Endometrium (tissue), 2 donors: ENCODE measurements around the gene CHCHD1.
"Not testable (repeated sequence)": the region's sequence is repeated elsewhere in the genome, so short reads cannot be mapped to it uniquely, and the experiment has no call there.

ENCODE experiments used
- FAIRE-seq: peaks from 2 replicates; lab custom pipeline; 2012; peaks lifted over from hg19 to GRCh38; lab: Jason Lieb, UNC
- donor health status: control.
- donor health status: control.

Gene CHCHD1

DNA sequence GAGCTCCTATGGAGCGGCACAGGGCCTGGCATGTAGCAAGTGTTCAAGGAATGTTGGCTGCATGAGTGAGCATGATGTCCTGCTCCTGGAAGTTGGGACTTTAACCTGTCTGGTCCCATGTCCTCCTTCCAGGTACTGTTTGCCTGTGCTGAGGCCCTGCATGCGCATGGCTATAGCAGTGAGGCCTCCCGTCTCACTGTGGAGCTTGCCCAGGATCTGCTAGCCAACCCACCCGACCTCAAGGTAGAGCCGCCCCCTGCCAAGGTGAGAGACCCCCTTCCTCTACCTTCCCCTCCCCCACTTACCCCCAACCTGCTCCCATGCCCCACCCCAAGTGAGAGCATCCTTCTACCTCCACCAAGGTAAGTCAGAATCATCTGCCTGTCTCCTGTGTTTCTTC lies 11.6 kb downstream of the CHCHD1 start:
- FAIRE-seq: no peak

GRCh38 chr10:73795491-73795890 lies 13.6 kb downstream of the CHCHD1 start:
- not testable (repeated sequence) for FAIRE-seq

- not testable (repeated sequence) for FAIRE-seq
These were observed 14.2 kb downstream of the CHCHD1 start for GRCh38 chr10:73796035-73796434.

DNA sequence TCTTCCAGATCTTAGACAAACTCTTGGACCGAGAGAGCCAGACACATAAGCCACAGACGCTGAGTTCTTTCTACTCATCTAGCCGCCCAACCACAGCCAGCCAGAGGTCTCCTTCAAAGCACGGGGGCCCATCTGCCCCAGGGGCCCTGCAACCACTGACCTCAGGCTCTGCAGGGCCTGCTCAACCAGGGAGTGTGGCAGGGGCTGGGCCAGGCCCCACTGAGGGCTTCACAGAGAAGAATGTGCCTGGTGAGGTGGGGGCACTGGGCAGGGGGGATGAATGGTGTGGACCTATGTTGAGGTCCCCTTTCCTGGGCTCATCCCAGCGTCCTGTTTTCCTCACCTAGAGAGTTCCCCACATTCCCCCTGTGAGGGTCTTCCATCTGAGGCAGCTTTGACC lies 14.9 kb downstream of the CHCHD1 start:
- FAIRE-seq: no peak

GRCh38 chr10:73797324-73798025 lies 15.6 kb downstream of the CHCHD1 start:
- no peak for FAIRE-seq

GRCh38 chr10:73798087-73798486 lies 16.2 kb downstream of the CHCHD1 start:
- FAIRE-seq: no peak

DNA sequence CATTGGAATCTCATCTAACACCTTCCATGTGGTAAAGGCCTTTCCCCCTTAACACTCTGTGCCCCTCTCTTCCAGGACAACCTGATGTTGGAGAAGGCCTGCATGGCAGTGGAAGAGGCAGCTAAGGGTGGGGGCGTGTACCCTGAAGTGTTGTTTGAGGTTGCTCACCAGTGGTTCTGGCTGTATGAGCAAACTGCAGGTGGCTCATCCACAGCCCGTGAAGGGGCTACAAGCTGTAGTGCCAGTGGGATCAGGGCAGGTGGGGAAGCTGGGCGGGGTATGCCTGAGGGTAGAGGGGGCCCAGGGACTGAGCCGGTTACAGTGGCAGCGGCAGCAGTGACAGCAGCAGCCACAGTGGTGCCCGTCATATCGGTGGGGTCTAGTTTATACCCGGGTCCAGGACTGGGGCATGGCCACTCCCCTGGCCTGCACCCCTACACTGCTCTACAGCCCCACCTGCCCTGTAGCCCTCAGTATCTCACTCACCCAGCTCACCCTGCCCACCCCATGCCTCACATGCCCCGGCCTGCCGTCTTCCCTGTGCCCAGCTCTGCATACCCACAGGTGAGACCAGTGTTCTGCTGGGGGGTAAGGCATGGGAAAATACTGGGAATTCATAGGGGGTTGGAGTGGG lies 17.2 kb downstream of the CHCHD1 start:
- no peak for FAIRE-seq

DNA sequence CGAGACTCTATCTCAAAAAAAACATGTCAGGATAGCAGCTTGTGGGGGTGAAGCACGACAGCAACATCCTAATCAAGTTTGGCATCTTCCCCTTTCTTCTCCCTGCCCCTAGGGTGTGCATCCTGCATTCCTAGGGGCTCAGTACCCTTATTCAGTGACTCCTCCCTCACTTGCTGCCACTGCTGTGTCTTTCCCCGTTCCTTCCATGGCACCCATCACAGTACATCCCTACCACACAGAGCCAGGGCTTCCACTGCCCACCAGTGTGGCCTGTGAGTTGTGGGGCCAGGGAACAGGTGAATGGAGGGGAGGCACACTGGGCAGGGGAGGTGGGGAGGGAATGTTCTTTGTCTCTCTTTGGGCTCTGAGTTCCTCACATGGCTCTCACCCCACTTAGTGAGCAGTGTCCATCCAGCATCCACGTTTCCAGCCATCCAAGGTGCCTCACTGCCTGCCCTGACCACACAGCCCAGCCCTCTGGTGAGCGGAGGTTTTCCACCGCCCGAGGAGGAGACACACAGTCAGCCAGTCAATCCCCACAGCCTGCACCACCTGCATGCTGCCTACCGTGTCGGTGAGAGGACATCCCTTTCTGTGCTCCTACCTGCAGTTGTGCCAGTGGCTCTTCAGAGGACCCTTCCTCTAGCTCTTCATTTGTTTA lies 18.2 kb downstream of the CHCHD1 start:
- no peak for FAIRE-seq

DNA sequence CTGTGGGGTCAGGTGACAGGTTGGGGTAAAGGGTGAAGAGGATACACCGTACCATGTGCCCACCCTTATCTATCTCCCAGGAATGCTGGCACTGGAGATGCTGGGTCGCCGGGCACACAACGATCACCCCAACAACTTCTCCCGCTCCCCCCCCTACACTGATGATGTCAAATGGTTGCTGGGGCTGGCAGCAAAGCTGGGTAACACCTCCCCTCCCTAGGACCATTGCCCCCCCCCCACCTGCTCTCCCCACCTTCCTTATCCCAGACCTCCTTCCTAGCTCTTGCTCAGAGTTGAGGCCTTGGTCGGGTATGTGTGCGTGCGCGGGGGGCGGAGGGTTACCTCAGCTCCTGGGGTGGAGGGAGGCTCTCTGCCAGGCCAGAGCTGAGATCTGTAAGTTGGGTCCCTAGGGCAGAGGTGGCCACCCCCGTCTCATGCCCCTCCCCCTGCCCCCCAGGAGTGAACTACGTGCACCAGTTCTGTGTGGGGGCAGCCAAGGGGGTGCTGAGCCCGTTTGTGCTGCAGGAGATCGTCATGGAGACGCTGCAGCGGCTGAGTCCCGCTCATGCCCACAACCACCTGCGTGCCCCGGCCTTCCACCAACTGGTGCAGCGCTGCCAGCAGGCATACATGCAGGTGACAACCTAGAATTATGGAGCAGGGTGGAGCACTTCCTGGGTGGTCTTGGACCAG lies 18.9 kb downstream of the CHCHD1 start:
- no peak for FAIRE-seq

- FAIRE-seq: no peak
These were observed 19.4 kb downstream of the CHCHD1 start for GRCh38 chr10:73801253-73801590.

DNA sequence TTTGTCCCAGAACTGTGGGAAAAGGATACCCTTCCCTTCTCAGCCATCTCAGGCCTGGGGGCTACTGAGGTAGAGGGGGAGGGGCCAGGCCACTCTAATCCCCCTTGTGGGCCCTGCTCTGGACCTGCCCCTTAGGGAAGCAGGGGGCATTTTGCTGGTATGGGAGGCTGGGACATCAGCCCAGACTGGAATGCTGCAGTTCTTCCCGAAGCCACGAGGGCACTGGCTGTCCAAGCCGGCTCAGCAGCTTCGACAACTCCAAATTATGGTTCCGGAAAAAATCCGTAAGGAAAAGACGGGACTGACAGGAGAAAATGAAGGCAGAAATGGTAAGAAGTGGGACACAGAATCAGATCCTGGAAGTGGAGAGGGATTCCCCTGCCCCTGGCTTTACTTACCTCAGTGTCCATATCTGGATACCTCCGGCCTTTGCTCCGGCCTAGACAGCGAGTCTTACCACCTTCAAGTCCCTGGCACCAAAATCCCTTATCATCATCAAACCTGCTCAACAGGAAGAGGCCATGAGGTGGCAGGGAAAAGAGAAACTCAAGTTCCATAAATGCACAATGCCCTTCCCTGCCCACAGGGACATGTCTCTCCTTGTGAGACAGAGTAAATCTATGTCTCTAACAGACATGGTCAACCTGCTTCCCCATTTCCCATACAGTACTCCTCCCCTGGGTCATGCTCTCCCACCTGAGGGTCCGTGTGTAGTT lies 20.6 kb downstream of the CHCHD1 start:
- no peak for FAIRE-seq

- no peak for FAIRE-seq
These were observed 21.9 kb downstream of the CHCHD1 start for GRCh38 chr10:73803680-73804286.

- FAIRE-seq: no peak
These were observed 24.5 kb downstream of the CHCHD1 start for GRCh38 chr10:73806176-73806950.

GRCh38 chr10:73807471-73807870 lies 25.6 kb downstream of the CHCHD1 start:
- no peak for FAIRE-seq

DNA sequence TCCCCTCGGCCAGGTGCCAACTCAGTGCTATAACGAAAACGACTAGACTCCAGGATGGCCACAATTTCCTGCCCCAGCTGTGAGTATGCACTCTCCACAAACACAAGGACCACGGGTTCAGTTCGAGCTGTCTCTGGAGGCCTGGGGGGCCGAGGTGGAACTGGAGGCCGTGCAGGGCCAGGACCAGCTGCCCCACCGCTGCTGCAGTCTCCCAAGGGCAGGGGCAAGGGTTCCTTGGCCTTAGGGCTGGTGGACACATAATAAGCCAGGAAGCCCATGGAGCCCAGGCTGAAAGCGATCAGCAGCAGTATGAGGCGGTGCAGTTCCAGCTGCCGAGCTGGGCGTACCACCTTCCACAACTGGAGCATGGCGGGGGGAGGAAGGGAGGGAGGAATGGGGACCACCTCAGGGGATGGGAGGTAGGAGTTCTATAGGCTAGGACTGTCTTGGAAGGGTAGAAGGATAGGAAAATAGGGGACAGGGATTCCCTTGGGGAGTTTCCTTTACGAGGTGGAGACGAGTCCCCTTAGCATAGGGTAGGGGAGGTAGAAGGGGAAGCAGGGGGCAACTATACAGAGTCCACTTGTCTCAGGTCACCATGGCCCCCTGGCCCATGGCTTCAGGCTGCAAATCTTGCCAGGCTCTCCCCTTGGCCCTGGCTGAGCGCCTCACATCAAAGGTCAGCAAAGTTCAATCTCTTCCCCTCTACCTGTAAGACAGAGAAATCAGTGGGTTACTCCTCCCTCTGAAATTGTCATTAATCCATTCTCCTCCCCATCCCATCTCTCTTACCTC lies 26.4 kb downstream of the CHCHD1 start:
- no peak for FAIRE-seq

DNA sequence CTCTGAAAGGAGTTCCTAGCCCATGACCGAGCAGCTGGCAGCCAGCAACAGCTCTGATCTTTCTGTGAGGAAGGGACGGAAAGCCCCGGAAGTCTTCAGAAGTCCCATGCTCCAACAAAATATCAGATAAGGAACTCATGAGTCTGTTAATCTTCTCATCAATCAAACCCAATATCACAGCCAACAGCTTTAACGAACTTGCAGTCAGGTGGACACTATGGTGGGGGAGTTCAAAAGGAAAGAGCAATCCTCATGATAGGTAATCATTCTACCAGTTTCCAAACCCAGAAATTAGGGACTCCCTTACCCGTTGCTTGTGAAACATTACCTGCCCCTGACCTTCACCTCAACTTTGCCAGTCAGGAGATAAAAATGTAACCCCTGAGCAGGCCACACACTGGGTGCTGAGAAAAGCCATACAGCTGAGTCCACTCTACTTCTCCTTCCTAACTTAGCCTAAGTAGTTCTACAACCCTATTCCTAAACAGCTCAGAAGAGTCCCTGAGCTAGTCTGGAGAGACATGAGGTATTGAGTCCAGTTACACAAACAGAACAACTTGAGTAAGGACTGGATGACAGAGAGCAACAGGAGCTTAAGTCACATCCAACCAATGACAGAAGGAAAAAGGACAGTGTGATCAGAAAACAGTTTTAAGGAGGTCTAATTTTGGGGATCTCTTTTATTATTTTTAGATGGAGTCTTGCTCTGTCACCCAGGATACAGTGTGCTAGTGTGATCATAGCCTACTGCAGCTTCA lies 27.4 kb downstream of the CHCHD1 start:
- FAIRE-seq: no peak

DNA sequence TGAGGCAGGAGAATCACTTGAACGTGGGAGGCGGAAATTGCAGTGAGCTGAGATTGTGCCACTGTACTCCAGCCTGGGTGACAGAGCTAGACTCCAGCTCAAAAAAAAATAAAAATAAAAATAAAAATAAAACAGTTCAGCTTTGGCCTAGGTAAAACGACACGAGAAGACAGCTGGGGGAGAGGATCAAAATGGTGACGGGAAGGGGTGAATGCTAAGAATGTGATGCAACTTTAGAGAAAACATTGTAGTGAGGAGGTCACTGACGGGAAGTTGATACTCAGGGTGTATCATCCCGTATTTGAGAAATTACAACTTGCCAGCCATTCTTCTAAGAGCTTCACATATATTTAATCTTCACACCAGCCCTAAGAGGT lies 28.5 kb downstream of the CHCHD1 start:
- no peak for FAIRE-seq

- FAIRE-seq: no peak
These were observed 29.1 kb downstream of the CHCHD1 start for GRCh38 chr10:73810735-73811465.

- no peak for FAIRE-seq
These were observed 30.8 kb downstream of the CHCHD1 start for GRCh38 chr10:73812657-73813056.
